Caco-2 (cell line): Measurements from ENCODE around the gene ZBTB48. TPM values are rescaled to one million over a fixed set of nuclear protein-coding genes. Genes with fewer than 3 reads are reported as not detected.
A peak's percentile ranks its signal among the peaks of the same experiment; 100 is the strongest.

Experiments
- BruUV-seq: library from RNA; stranded (reverse); fragments of 400-500 nt; replicated peaks from 2 replicates; lab custom pipeline; 2021; lab: Mats Ljungman, UMichigan
- CTCF ChIA-PET: fragments of 300-600 bp; sonication (Branson Sonifier 250); formaldehyde crosslinking; loops from one replicate; lab custom pipeline; 2022; ENCODE audit warnings: antibody characterized with exemption; lab: Charles Lee
- POLR2A ChIA-PET: fragments of 300-600 bp; sonication (Branson Sonifier 250); formaldehyde crosslinking; loops from one replicate; lab custom pipeline; 2022; ENCODE audit warnings: antibody characterized with exemption; lab: Charles Lee
- DNase-seq, 2 experiments: peaks; one replicate each; pipeline versions ENCODE4 v3.0.0 to v3.0.0-alpha.2; 2020 to 2022
- H3K27me3 ChIP-seq: replicated peaks from 2 replicates; pipeline ENCODE4 v1.6.0; 2011; ENCODE audit warnings: low read length; ENCODE audit not compliant: control insufficient read depth, insufficient read depth
- H3K36me3 ChIP-seq: 2 replicates; pipeline ENCODE4 v1.5.1; 2011; ENCODE audit warnings: low read length; ENCODE audit not compliant: control insufficient read depth, insufficient read depth
- H3K4me1 ChIP-seq: fragments of 250-450 bp; sonication (Bioruptor Pico); 2 replicates; pipeline ENCODE4 v1.5.1; 2020; ENCODE audit warnings: mild to moderate bottlenecking
- H3K4me3 ChIP-seq: 2 replicates; pipeline ENCODE4 v1.5.1; 2011; ENCODE audit warnings: low read depth, mild to moderate bottlenecking, control low read depth, low read length
- H3K9me3 ChIP-seq: fragments of 250-450 bp; sonication (Bioruptor Pico); 2 replicates; pipeline ENCODE4 v1.5.1; 2020; ENCODE audit warnings: mild to moderate bottlenecking, moderate library complexity
- H3K27ac Mint-ChIP-seq: one replicate; pipeline ENCODE4 v1.8.0; 2022; ENCODE audit warnings: mixed read lengths; ENCODE audit not compliant: unreplicated experiment
- H3K27me3 Mint-ChIP-seq: one replicate; pipeline ENCODE4 v1.8.0; 2022; ENCODE audit warnings: mixed read lengths; ENCODE audit not compliant: insufficient read depth, unreplicated experiment
- H3K36me3 Mint-ChIP-seq: one replicate; pipeline ENCODE4 v1.8.0; 2022; ENCODE audit warnings: mild to moderate bottlenecking, mixed read lengths; ENCODE audit not compliant: insufficient read depth, unreplicated experiment
- H3K4me1 Mint-ChIP-seq: one replicate; pipeline ENCODE4 v1.8.0; 2022; ENCODE audit warnings: low read depth, mixed read lengths; ENCODE audit not compliant: unreplicated experiment
- H3K4me3 Mint-ChIP-seq: one replicate; pipeline ENCODE4 v1.8.0; 2022; ENCODE audit warnings: mild to moderate bottlenecking, moderate library complexity, mixed read lengths; ENCODE audit not compliant: unreplicated experiment
- H3K9me3 Mint-ChIP-seq: one replicate; pipeline ENCODE4 v1.8.0; 2022; ENCODE audit warnings: mixed read lengths; ENCODE audit not compliant: unreplicated experiment
- intact Hi-C: fragments of 100-400 bp; cut with micrococcal nuclease; formaldehyde crosslinking; loops from one replicate; pipeline ENCODE4 v1.10.0; 2022; ENCODE audit not compliant: unreplicated experiment
- total RNA-seq: library from RNA; stranded (reverse); gene quantifications from 2 replicates; pipeline ENCODE4 v1.2.3, GENCODE V29; 2022
- TF ChIP-seq, protein P1 (sequence below), 2 experiments: fragments of 200-600 bp in 1 of 2; IDR thresholded peaks; 1 replicate in 1 of 2; 2 replicates in 1 of 2; pipeline versions ENCODE4 v1.5.1 to v1.8.0; 2011 to 2022; ENCODE audit warnings: antibody characterized with exemption in 1 of 2, control low read depth in 1 of 2, inconsistent platforms in 1 of 2, low read depth in 1 of 2, low read length in 1 of 2, mild to moderate bottlenecking in 1 of 2, moderate library complexity in 1 of 2; ENCODE audit not compliant: insufficient read depth in 1 of 2, severe bottlenecking in 1 of 2, unreplicated experiment in 1 of 2

ZBTB48 gene
- total RNA-seq, 1 experiment from 2014 or later = 22.5 TPM

DNA sequence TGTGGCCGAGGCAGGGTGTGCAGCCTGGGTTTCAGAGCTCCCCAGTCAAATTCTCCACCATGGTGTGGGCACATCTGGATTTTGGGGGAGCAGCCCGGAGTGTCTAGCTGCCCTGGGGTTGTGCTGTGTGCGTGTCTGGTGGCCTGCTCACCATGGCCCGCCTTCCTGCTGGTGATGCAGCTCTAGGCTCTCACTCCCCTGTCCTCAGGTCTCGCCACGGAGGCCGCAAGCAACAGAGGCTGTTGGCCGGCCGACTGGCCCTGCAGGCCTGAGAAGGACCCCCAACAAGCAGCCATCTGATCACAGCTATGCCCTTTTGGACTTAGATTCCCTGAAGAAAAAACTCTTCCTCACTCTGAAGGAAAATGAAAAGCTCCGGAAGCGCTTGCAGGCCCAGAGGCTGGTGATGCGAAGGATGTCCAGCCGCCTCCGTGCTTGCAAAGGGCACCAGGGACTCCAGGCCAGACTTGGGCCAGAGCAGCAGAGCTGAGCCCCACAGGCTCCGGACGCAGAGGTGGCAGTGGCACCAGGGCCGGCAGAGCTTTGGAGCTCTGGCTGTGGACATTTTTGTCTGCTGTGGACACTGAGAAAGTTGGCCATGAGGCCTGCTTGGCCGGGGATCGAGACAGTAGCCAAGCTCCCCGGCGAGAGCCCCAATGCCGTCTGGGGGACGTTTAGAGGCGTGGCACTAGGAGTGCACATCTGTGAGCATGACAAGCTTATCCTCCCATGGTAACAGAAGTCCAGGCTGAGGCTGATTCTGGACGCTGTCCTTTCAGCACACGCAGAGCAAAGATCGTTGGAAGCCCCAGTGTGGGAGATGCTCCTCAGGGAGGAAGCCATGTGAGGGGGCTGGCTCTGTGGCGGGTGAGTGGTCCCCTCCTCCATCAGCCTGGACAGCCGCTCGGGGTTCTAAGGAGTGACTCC lies 53.1 kb downstream of the ZBTB48 start:
- Mint-ChIP-seq H3K9me3 (no peaks in the 10 kb centered on the region), H3K27me3 (no peaks in the 10 kb centered on the region), H3K4me3 (no peak overlapping the region), H3K27ac (no peak overlapping the region), H3K36me3 (peaks cover 28% of the 10 kb centered on the region), H3K4me1 (no peaks in the 10 kb centered on the region)
- TF ChIP-seq, protein P1, sequence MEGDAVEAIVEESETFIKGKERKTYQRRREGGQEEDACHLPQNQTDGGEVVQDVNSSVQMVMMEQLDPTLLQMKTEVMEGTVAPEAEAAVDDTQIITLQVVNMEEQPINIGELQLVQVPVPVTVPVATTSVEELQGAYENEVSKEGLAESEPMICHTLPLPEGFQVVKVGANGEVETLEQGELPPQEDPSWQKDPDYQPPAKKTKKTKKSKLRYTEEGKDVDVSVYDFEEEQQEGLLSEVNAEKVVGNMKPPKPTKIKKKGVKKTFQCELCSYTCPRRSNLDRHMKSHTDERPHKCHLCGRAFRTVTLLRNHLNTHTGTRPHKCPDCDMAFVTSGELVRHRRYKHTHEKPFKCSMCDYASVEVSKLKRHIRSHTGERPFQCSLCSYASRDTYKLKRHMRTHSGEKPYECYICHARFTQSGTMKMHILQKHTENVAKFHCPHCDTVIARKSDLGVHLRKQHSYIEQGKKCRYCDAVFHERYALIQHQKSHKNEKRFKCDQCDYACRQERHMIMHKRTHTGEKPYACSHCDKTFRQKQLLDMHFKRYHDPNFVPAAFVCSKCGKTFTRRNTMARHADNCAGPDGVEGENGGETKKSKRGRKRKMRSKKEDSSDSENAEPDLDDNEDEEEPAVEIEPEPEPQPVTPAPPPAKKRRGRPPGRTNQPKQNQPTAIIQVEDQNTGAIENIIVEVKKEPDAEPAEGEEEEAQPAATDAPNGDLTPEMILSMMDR (IDR thresholded peaks at IDR 0.05; ENCODE audit: insufficient read depth in 1 of 2, low read depth in 1 of 2, low read length in 1 of 2, severe bottlenecking in 1 of 2, unreplicated experiment in 1 of 2) = no peak
- Histone ChIP-seq H3K36me3 (no peaks in the 10 kb centered on the region; the same call in none of the 2 replicates), H3K9me3 (no peaks in the 10 kb centered on the region), H3K4me1 (no peaks in the 10 kb centered on the region), H3K27me3 (no peaks in the 10 kb centered on the region), H3K4me3 (no peak overlapping the region)
- intact Hi-C loops = no loop called here
- BruUV-seq = no TSS peak
- no peak for DNase-seq
- ChIA-PET POLR2A (no interaction called here), CTCF (no interaction called here)

DNA sequence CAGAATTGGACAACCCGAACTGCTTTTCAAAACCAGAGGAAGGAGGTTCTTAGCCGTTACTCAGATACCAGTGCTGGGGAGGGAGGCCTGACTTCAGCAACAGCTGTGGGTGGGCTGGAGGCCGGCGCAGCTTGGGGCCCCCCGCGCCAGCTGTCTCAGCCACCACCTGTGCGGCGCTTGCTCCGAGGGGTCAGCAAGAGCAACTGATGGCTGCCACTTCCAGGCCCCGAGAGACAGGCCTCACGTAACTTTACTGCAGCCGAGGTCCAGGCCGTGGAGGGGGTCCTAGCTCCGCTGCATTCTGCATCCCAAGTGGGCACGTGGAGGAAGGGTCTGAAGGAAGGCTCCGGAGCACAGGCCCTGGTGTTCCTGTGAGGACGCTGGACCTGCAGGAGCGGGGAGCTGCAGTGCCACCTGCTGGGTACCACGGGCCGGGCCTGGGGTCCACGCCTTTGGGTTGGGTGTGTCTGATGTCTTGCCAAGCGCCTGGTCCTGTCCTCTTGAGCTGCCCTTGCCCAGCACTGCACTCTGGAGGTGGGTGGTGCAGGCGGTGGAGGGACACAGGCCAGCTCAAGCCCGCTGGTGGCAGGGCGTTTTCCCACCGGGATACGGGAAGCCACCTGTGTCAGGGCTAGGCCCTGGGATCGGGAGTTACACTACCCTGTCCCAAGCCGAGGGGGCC lies 54.7 kb downstream of the ZBTB48 start:
- Histone ChIP-seq H3K9me3 (no peaks in the 10 kb centered on the region), H3K36me3 (no peaks in the 10 kb centered on the region; the same call in none of the 2 replicates), H3K27me3 (no peaks in the 10 kb centered on the region), H3K4me1 (no peaks in the 10 kb centered on the region), H3K4me3 (no peak overlapping the region)
- no TSS peak for BruUV-seq
- no peak overlapping the region for H3K27ac Mint-ChIP-seq
- TF ChIP-seq, protein P1 (IDR thresholded peaks at IDR 0.05; ENCODE audit: insufficient read depth in 1 of 2, low read depth in 1 of 2, low read length in 1 of 2, severe bottlenecking in 1 of 2, unreplicated experiment in 1 of 2) = peak in 1 of 2 experiments; percentile 64
- H3K4me3 Mint-ChIP-seq = no peak overlapping the region
- H3K27me3 Mint-ChIP-seq = no peaks in the 10 kb centered on the region
- ChIA-PET POLR2A (no interaction called here), CTCF (interaction anchor here (0.5 to 0.8 kb wide), 4 partner anchors 9 to 170 kb away, joined by 4 to 8 read pairs (median 5); partner anchors contain the start of gene ZBTB48)
- peak; percentile 51 to 69 for DNase-seq
- H3K4me1 Mint-ChIP-seq = no peaks in the 10 kb centered on the region
- H3K36me3 Mint-ChIP-seq = peaks cover 21% of the 10 kb centered on the region
- H3K9me3 Mint-ChIP-seq = no peaks in the 10 kb centered on the region
- intact Hi-C loops = no loop called here

DNA sequence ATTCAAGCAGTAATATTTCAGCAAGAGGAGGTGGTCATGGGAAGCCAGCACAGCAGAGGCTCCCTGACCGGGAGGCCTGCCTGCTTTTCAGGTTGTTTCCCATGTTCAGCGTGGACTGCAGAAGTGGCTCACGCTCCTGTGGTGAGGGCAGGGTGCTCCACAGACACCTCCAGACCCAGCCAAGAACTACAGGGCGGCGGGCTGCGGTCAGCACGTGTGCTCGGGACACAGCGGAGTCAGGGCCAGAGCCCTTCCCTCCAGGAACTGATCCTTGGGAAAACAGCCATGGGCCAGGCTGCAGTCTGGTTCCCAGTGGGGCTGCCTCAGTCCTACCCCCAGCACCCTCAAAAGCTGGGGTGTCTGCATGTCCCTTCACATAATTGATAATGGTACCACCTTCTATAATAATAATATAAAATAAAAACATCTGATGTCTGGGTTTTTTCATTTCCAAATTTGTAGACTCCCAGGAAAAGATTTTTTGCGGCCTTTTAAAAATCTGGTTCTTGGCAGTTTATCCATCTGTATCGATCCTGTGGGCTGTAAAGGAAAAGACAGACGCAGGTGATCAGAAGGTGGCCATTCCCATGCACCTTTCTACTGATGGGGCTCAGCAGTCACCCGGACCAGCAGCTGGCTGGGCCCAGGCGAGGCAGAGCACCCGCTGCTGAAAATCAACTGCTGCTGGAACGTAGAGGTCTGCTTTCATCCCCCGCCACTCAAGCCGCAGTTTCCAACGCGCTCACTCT lies 55.5 kb downstream of the ZBTB48 start:
- H3K4me3 Mint-ChIP-seq = no peak overlapping the region
- CTCF ChIA-PET = interaction anchor here (0.5 to 0.8 kb wide), 3 partner anchors 24 to 169 kb away, joined by 4 to 8 read pairs (median 6); partner anchors contain the start of gene ZBTB48
- H3K27me3 Mint-ChIP-seq = no peaks in the 10 kb centered on the region
- H3K9me3 Mint-ChIP-seq = no peaks in the 10 kb centered on the region
- Histone ChIP-seq H3K4me1 (no peaks in the 10 kb centered on the region), H3K36me3 (no peaks in the 10 kb centered on the region; the same call in none of the 2 replicates), H3K4me3 (no peak overlapping the region), H3K27me3 (no peaks in the 10 kb centered on the region), H3K9me3 (no peaks in the 10 kb centered on the region)
- H3K27ac Mint-ChIP-seq = no peak overlapping the region
- TF ChIP-seq, protein P1 (IDR thresholded peaks at IDR 0.05; ENCODE audit: insufficient read depth in 1 of 2, low read depth in 1 of 2, low read length in 1 of 2, severe bottlenecking in 1 of 2, unreplicated experiment in 1 of 2) = no peak
- peaks cover 23% of the 10 kb centered on the region for H3K36me3 Mint-ChIP-seq
- H3K4me1 Mint-ChIP-seq = no peaks in the 10 kb centered on the region
- BruUV-seq = TSS peak; percentile 56
- POLR2A ChIA-PET = no interaction called here
- intact Hi-C loops = no loop called here
- DNase-seq = no peak
